Astrocyte of the spinal cord (primary cell): Measurements from ENCODE around the gene CADM2.

ENCODE experiments used
- DNase-seq: peaks from one replicate; pipeline ENCODE4 v3.0.0; 2011; ENCODE audit warnings: low read depth, low spot score
- H3K4me3 ChIP-seq: 2 replicates; pipeline ENCODE4 v1.5.1; 2011; ENCODE audit warnings: low read depth, mild to moderate bottlenecking, low read length, moderate library complexity
- in situ Hi-C: cut with HindIII; loops from 2 replicates; pipeline ENCODE4 v1.10.0; 2017; ENCODE audit warnings: low sequenced_read_pairs
- TF ChIP-seq, protein P1 (sequence below): IDR thresholded peaks from 2 replicates; pipeline ENCODE4 v1.5.1; 2012; ENCODE audit warnings: low read depth, mild to moderate bottlenecking, low read length, inconsistent platforms

Gene CADM2

GRCh38 chr3:85740561-85740960 is 781.8 kb downstream of the CADM2 start:
- TF ChIP-seq, protein P1, sequence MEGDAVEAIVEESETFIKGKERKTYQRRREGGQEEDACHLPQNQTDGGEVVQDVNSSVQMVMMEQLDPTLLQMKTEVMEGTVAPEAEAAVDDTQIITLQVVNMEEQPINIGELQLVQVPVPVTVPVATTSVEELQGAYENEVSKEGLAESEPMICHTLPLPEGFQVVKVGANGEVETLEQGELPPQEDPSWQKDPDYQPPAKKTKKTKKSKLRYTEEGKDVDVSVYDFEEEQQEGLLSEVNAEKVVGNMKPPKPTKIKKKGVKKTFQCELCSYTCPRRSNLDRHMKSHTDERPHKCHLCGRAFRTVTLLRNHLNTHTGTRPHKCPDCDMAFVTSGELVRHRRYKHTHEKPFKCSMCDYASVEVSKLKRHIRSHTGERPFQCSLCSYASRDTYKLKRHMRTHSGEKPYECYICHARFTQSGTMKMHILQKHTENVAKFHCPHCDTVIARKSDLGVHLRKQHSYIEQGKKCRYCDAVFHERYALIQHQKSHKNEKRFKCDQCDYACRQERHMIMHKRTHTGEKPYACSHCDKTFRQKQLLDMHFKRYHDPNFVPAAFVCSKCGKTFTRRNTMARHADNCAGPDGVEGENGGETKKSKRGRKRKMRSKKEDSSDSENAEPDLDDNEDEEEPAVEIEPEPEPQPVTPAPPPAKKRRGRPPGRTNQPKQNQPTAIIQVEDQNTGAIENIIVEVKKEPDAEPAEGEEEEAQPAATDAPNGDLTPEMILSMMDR = no peak
- DNase-seq = no peak
- H3K4me3 ChIP-seq = no peak overlapping the region
- in situ Hi-C loops = no loop called here

DNA sequence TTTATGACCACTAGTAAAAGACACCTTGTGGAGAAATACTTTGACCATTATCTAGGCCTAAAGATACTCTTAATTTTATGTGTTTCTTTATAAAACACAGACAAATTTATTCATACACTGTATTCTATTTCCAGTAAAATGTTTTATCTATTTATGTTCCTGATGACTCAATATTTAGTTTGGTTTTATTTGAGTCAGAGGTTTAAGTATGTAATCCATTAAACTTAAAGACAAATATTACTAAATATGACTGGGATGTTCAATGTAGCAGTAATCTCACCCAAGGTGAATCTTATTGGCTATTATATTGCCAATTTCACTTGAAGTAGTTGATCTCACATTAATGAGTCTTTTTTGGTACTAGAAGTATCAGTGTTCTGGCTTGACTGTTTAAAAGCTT is 799.7 kb downstream of the CADM2 start:
- no peak for DNase-seq
- in situ Hi-C loops = no loop called here
- H3K4me3 ChIP-seq = no peak overlapping the region
- TF ChIP-seq, protein P1 = no peak

DNA sequence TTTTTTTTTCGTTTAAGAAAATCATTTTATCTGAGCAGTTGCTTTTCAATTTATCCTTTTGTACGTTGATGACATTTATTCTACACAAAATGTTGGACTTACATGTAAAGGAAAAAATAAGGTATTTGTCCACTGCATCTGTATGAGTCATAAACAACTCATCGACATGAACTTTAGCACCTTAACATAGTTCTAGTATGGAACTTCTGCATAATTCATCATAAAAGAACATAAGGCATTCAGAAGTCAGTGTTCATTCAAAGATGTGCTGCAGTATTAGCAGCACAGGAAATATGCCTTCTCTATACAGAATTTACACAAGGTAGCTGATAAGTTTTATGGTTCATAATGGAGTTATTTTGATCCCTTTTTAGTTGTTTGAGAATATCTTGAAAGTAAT is 801.6 kb downstream of the CADM2 start:
- H3K4me3 ChIP-seq = no peak overlapping the region
- no peak for DNase-seq
- TF ChIP-seq, protein P1 = no peak
- in situ Hi-C loops = no loop called here

- in situ Hi-C loops = no loop called here
Observed at GRCh38 chr3:85780806-85781205, 822.0 kb downstream of the CADM2 start.

DNA sequence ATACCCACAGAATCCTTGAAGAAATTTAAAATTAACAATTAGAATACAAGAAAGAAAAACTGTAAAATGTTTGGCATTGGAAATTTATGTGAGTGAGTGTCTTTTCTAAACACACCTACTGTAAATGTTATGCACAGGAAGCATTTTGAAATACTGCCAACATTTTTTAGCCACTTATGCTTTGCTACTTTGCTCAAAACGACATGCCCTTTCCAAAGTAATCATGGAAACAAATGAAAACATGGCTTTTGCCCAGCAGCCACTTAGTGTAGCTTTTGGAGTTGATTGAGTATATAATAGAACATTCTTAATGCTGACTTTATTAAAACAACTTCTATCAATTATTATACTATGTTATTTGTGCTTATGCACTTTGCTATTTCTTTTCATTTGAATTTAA is 823.0 kb downstream of the CADM2 start:
- in situ Hi-C loops = no loop called here
- TF ChIP-seq, protein P1 = no peak
- DNase-seq = no peak
- no peak overlapping the region for H3K4me3 ChIP-seq

More at GRCh38 chr3:85780806-85781205, 822.0 kb downstream of the CADM2 start:
- no peak for DNase-seq
- TF ChIP-seq, protein P1 = no peak
- H3K4me3 ChIP-seq = no peak overlapping the region

GRCh38 chr3:85783291-85783690 is 824.5 kb downstream of the CADM2 start:
- TF ChIP-seq, protein P1 = no peak
- H3K4me3 ChIP-seq = no peak overlapping the region
- in situ Hi-C loops = no loop called here
- DNase-seq = no peak

GRCh38 chr3:85785766-85786165 is 827.0 kb downstream of the CADM2 start:
- no peak overlapping the region for H3K4me3 ChIP-seq
- TF ChIP-seq, protein P1 = no peak
- DNase-seq = no peak
- in situ Hi-C loops = no loop called here
